Colonic mucosa (tissue), 4 donors: ENCODE data around the gene POLDIP2. TPM values are rescaled to one million over a fixed set of nuclear protein-coding genes. Genes with fewer than 3 reads are reported as not detected.

Source experiments
- DNase-seq: peaks from one replicate; pipeline ENCODE4 v3.0.0-alpha.2; 2020
- H3K27ac ChIP-seq: fragments of 200-600 bp; one replicate; pipeline ENCODE4 v1.8.0; 2021
- H3K27me3 ChIP-seq: fragments of 200-600 bp; one replicate; pipeline ENCODE4 v1.8.0; 2021
- H3K36me3 ChIP-seq: fragments of 200-600 bp; one replicate; pipeline ENCODE4 v1.8.0; 2021
- H3K4me1 ChIP-seq: fragments of 200-600 bp; one replicate; pipeline ENCODE4 v1.8.0; 2021; ENCODE audit warnings: mild to moderate bottlenecking
- H3K4me3 ChIP-seq: fragments of 200-600 bp; one replicate; pipeline ENCODE4 v1.8.0; 2021
- H3K9ac ChIP-seq, 2 donors: one replicate each; pipeline ENCODE4 v1.7.0; 2013; ENCODE audit warnings: control low read depth in 2 of 2, low read depth in 2 of 2, low read length in 2 of 2
- H3K9me3 ChIP-seq: fragments of 200-600 bp; one replicate; pipeline ENCODE4 v1.8.0; 2021
- intact Hi-C: fragments of 100-400 bp; cut with DNase I; formaldehyde crosslinking; loops from one replicate; pipeline ENCODE4 v1.14.1; 2022
- total RNA-seq, 2 donors: library from RNA; stranded (reverse); fragmentation: NEBNext Ultra II Directional in 1 of 2; extraction: Animal tissue kit (Norgen Biotek cat#: 25700) in 1 of 2; gene quantifications; one replicate each; pipeline ENCODE4 v1.2.1, GENCODE V29; 2021
- TF ChIP-seq, protein P1 (sequence below): fragments of 200-600 bp; IDR thresholded peaks from one replicate; pipeline ENCODE4 v1.8.0; 2022; ENCODE audit warnings: antibody characterized with exemption, mild to moderate bottlenecking
- donor health status: healthy.
- donor health status: DM: no; HTN: no; CAD: no.
- donor health status: DM: no; HTN: no; CAD: no.

Gene POLDIP2
- total RNA-seq, 2 donors from 2014 or later, result 80.3 to 132 TPM

GRCh38 chr17:28344435-28344901 lies 12.9 kb downstream of the POLDIP2 start:
- TF ChIP-seq, protein P1, sequence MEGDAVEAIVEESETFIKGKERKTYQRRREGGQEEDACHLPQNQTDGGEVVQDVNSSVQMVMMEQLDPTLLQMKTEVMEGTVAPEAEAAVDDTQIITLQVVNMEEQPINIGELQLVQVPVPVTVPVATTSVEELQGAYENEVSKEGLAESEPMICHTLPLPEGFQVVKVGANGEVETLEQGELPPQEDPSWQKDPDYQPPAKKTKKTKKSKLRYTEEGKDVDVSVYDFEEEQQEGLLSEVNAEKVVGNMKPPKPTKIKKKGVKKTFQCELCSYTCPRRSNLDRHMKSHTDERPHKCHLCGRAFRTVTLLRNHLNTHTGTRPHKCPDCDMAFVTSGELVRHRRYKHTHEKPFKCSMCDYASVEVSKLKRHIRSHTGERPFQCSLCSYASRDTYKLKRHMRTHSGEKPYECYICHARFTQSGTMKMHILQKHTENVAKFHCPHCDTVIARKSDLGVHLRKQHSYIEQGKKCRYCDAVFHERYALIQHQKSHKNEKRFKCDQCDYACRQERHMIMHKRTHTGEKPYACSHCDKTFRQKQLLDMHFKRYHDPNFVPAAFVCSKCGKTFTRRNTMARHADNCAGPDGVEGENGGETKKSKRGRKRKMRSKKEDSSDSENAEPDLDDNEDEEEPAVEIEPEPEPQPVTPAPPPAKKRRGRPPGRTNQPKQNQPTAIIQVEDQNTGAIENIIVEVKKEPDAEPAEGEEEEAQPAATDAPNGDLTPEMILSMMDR, result no peak
- Histone ChIP-seq H3K27ac (no peak overlapping the region), H3K4me3 (no peak overlapping the region), H3K4me1 (no peaks in the 10 kb centered on the region), H3K36me3 (peaks cover 18% of the 10 kb centered on the region), H3K9me3 (no peaks in the 10 kb centered on the region), H3K27me3 (no peaks in the 10 kb centered on the region), H3K9ac (no peak overlapping the region)
- no peak for DNase-seq
- intact Hi-C loops, result no loop called here

GRCh38 chr17:28344011-28344410 lies 13.3 kb downstream of the POLDIP2 start:
- peaks cover 18% of the 10 kb centered on the region for H3K36me3 ChIP-seq
- no peak overlapping the region for H3K9ac ChIP-seq
- intact Hi-C loops, result no loop called here
- DNase-seq, result no peak
- H3K4me3 ChIP-seq, result no peak overlapping the region
- H3K4me1 ChIP-seq, result no peaks in the 10 kb centered on the region
- no peak overlapping the region for H3K27ac ChIP-seq
- H3K9me3 ChIP-seq, result no peaks in the 10 kb centered on the region
- TF ChIP-seq, protein P1, result no peak
- no peaks in the 10 kb centered on the region for H3K27me3 ChIP-seq

GRCh38 chr17:28343491-28343932 lies 13.8 kb downstream of the POLDIP2 start:
- H3K4me1 ChIP-seq, result no peaks in the 10 kb centered on the region
- DNase-seq, result no peak
- intact Hi-C loops, result no loop called here
- no peaks in the 10 kb centered on the region for H3K27me3 ChIP-seq
- no peak overlapping the region for H3K4me3 ChIP-seq
- TF ChIP-seq, protein P1, result no peak
- H3K36me3 ChIP-seq, result peaks cover 18% of the 10 kb centered on the region
- no peak overlapping the region for H3K27ac ChIP-seq
- H3K9ac ChIP-seq, result no peak overlapping the region
- H3K9me3 ChIP-seq, result no peaks in the 10 kb centered on the region

GRCh38 chr17:28342313-28342712 lies 15.0 kb downstream of the POLDIP2 start:
- no peak overlapping the region for H3K4me3 ChIP-seq
- TF ChIP-seq, protein P1, result no peak
- H3K27me3 ChIP-seq, result no peaks in the 10 kb centered on the region
- no peak overlapping the region for H3K9ac ChIP-seq
- intact Hi-C loops, result no loop called here
- DNase-seq, result no peak
- H3K4me1 ChIP-seq, result no peaks in the 10 kb centered on the region
- H3K27ac ChIP-seq, result no peak overlapping the region
- peaks cover 14% of the 10 kb centered on the region for H3K36me3 ChIP-seq
- no peaks in the 10 kb centered on the region for H3K9me3 ChIP-seq

- Histone ChIP-seq H3K4me1 (peaks cover 4% of the 10 kb centered on the region), H3K27me3 (no peaks in the 10 kb centered on the region), H3K4me3 (no peak overlapping the region), H3K36me3 (peaks cover 14% of the 10 kb centered on the region), H3K9me3 (no peaks in the 10 kb centered on the region), H3K9ac (no peak overlapping the region), H3K27ac (no peak overlapping the region)
- intact Hi-C loops, result no loop called here
- no peak for DNase-seq
- TF ChIP-seq, protein P1, result no peak
Observed at GRCh38 chr17:28341516-28341915, 15.8 kb downstream of the POLDIP2 start.

GRCh38 chr17:28340374-28340773 lies 17.0 kb downstream of the POLDIP2 start:
- no peaks in the 10 kb centered on the region for H3K27me3 ChIP-seq
- DNase-seq, result no peak
- intact Hi-C loops, result no loop called here
- no peak overlapping the region for H3K4me3 ChIP-seq
- no peak overlapping the region for H3K27ac ChIP-seq
- TF ChIP-seq, protein P1, result no peak
- H3K9me3 ChIP-seq, result no peaks in the 10 kb centered on the region
- no peak overlapping the region for H3K9ac ChIP-seq
- H3K36me3 ChIP-seq, result peaks cover 10% of the 10 kb centered on the region
- H3K4me1 ChIP-seq, result peaks cover 5% of the 10 kb centered on the region
